Measurements from ENCODE around the gene TST.

Gene TST

DNA sequence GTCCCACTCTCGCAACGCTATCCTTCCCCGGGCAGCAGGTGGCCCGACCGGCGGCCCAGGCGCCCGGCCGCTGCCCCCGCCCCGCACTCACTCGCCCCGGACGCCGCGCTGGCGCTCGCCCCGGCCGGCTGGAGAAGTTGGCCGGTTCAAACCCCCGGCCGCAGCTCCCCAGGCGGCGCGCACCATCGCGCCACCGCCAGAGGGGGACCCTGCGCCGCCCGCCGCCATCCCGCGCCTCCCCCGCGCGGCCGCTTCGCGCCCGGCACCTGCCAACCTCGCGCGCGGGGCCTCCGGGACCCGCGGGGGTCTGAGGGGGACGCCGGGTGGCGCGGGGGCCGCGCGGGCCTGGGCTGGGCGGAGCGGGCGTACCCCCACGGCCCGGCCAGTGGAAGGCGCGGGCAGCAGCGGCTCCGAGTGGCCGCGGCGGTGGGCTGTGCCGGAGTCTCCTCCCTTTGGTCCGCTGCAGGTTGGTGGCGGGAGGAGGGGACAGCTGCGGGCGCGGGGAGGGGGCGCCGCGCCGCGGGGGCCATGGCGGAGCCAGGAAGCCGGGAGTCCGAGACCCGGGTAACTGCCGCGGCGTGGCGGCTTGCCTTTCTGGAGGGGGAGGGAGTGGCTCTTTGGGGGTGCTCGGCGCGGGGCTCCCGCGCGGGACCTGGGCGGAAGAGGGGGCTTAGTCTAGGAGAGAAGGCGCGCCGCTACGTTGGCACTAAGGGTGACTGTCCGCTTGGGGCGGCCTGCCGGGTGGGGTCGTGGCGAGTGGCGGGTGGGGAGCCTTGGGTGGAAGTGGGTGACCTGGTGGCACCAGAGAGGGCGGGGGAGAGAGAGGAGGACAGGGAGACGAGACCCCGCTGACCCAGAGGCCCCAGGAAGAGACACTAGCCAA lies at the start of gene TST, which contains the start of gene MPST:
Gene TST, minus strand, starts transcription at position 139 of the 883 bp plus-strand sequence. CDS start 715 bp downstream, outside the sequence.
Gene MPST, plus strand, starts transcription at position 434 of the 883 bp plus-strand sequence. Its CDS starts 95 bp downstream, at position 529.
- peak in 1 of 4 experiments; percentile 9 for DNase-seq

DNA sequence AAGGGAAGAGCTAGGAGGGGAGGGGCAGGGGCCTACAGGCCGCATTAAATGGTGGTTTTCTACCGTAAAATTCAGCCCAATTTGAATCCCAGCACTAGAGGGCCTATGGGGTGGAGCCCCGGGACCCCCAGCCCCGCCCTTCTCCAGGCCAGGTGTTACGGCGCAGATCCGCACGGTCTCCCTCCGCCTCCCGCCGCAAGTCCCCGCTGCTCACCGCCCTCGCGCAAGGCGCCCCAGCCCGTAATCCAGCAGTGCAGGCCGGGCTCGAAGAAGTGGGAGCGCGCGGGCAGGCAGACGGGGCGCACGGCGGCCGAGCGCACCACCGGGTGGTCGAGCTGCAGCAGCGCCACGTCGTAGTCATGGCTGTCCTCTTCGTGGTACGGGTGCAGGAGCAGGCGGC lies 49.6 kb upstream of the TST start:
- no peak for DNase-seq

DNA sequence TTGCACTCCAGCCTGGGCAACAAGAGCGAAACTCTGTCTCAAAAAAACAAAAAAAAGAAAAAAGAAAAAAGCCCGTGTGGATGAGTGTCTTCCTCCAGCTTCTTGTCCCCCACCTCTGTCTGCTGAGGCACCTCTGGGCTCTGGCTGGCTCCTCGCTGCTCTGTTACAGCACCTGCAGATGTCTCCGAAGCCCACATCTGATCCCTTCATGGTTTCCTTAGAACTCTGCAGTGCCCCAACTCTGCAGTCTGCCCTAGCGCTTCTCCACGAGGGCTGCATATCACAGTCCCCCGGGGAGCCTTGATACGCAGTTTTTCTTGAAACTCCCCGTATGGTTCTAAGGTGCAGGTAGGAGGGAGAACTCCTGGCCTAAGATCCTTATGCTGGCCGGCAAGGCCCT lies 48.2 kb upstream of the TST start:
- no peak for DNase-seq

DNA sequence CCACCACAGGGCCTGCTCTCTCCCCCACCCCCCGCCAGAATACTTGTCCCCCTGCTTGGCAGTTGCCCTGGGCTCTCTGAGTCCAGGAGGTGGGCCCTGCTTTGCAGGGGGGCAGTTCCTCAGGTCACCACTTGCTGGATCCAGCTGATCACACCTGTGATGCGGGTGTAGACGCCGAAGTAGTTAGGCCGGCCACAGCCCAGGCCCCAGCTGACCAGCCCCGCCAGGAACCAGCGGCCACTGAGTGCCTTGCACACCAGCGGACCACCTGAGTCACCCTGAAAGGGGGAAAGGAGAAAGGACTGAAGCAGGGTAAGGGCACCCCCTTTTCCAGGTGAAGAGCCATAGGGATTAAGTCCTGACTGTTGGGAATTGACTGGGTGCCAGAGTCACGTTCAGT lies 46.7 kb upstream of the TST start:
- no peak for DNase-seq

DNA sequence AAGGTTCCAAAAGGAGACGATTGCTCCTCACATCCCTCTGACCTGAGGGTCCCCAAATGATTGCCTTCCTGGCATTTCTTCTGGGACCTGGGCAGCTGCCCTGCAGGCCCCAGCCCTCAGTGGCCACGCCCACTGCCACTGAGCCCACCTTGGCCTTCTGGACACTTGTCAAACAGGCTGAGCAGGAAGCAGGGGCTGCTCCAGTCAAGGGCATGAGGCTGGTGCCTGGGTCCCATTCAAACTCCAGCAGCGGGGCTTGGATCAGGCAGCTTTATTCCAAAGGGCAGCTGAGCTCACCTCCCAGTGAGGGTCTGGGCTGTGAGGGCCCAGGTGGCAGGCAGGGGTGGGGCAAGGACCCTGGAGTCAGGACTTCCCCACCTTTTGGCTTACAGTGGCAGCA lies 45.9 kb upstream of the TST start:
- DNase-seq, result no peak

DNA sequence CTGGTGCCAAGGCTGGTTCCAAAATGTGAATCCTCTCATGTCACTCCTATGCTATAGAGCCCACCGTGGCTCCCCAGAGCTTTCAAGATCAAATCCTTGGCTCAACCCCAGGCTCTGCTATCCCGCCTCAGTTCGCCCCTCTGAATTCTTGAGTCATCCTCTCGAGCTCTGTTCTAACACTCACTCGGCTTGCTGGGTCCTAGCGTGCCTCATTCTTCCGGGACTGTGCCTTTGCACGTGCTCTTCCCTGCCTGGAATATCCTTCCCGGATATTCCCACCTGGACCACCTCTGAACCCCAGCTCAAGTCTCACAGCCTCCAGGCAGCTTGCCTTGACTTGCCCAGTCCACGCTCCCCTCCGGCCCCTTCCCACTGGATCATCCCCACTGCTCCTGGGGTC lies 45.3 kb upstream of the TST start:
- no peak for DNase-seq

DNA sequence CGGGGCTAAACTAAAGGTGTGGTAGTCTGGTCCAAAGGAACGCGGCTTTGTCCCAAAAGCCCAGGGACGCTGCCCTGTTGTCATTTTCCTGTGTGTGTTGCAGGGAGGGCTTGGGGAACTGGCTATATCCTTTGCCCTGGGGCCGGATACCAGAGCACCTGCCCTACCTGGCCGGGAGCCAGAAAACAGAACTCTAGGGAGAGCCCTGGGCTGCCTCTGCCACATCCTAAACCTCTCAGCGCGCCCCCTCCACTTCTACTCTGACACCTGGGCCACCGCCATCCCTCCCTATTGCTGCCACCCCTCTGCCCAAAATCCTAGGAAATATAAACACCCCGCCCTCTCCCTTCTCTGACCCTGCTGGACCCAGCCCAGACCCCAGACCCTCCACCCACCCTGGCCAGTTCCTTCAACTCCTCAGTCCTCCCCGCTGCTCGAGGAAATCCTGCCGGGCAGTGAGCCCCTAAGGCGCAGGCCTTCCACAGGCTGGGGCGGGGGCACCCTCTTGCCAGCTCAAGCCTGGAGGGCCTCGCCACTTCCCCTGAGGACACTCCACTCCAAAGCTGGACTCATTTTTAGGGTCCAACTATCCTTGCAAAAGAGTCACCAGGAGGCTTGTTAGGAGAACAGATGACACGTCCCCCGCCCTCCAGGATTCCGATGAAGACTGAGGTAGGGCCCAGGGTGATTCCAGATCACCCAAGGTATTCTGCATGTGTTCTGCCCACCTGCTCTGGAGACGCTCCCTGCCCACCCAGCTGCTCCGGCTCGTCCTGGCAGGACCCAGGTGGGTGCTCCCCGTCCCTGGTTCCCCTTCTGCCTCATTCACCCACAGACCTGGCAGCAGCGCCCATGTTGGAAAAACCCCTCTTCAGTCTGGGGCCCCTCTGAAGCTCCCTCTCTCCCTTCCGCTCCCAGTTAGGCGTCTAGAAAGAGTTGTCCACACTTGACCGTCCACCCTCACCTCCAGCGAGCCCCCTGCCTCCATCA lies 44.5 kb upstream of the TST start:
- no peak for DNase-seq

DNA sequence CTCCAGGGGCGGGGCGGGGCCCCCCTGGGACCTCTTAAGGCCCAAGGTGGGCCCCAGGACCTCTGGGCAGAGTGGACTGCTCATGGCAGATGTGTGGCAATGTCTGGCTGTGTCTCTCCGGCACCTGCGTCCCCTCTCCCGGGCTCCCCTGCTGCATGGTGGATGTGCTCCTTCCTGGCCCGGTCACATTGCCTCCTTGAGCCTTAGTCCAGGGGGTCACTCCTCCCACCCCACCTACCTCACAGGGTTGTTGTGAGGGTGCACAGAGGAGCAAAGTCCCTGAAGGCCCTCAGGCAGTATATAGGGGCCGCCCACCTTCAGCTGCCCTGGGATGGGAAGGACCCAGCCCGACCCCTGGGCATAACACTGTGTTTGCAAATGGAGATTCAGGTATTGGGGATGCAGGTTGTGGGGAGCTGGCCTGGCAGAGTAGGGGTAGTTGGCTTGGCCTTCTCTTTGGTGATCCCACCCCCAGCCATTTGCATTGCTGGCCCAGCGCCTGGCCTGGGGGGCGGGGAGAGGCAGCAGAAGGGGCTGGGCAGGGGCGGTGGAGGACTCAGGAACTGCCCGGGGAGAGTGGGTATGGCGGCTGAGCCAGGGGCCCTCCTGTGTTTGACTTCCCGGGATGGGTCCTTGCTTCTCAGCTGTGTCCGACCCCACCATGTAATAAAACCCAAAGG lies 43.6 kb upstream of the TST start:
- DNase-seq, result no peak

DNA sequence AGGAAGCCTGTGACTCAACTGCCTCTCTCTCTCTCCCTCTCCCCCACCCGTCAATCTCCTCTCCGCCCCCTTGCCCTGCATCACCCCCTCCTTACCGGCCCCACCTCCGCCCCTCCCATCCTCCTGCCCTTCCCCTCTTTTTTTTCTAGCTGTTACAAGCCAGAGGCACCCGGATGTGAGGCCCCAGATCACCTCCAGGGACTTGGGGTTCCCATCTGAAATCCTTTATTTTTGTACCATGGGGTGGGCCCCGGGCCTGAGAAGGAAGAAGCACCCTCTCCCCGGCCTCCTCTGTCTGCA lies 43.1 kb upstream of the TST start:
- no peak for DNase-seq

DNA sequence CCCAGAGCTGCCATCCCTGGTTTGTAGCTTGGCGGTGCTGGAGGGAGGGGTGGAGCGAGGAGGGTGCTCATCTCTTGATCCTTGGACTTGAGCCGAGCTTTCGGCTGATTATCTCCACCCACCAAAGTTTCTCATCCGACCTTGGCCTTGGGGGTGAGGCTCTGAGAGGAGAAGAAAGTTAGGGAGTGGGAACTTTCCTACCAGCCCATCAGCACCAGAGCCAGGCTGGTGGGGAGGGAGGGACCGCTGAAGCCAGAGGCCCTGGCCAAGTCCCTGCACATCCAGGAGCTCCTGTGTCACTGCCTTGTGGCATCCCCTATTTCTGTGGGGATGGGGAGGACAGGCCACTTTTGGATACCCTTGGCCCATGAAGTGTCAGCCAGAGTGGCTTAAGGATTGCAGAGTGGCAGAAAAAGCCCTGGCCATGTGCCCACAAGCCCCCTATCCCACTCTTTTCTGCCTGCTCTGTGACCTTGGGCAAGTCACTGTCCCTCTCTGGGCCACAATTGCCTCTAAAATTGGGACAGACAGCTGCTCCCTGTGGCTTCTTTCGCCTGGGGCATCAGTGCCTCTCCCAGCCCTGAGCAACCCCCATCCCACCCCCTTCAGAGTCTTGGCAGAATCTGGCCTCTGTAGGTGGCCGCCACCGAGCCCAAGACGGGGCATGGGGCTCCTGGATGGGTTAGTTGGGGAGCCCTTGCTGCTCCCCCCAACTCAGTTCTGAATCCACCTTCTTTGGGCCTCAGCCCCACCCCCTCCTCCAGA lies 42.5 kb upstream of the TST start:
- no peak for DNase-seq

DNA sequence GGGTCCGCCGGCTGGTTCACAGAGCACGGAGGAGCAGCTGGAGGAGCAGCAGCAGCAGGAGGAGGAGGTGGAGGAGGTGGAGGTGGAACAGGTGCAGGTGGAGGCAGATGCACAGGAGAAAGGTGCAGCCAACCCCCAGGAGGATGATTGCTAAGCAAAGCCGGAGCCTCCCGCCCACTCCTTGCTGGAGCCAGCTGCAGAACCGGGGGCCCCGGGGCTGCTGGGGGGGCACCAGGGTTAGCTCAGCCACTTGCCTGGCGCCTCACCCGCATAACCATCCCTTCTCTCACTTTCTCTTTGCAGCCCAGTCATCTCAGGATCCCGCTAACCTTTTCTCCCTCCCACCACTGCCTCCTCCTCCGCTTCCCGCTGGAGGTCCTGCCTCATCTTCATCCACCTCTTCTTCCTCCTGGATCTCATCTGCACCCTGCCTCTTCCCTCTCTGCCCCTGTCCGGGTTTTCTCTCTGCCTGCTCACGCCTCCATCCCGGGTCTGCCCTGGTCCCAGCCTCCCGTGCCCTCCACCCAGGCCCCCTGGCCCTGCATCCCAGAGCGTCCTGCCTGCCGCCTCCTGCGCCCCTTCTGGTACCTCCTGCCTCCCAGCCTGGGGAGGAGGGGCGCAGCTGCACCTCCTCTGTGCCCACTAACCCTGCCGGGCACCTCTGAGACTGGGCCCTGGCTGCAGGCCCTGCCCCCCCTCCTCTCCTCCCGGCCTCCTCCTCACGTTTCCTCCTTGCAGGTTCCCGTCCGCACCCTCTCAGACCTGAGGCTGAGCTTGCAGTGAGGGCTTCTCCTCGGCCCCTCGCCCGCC lies 41.8 kb upstream of the TST start:
- DNase-seq, result no peak

DNA sequence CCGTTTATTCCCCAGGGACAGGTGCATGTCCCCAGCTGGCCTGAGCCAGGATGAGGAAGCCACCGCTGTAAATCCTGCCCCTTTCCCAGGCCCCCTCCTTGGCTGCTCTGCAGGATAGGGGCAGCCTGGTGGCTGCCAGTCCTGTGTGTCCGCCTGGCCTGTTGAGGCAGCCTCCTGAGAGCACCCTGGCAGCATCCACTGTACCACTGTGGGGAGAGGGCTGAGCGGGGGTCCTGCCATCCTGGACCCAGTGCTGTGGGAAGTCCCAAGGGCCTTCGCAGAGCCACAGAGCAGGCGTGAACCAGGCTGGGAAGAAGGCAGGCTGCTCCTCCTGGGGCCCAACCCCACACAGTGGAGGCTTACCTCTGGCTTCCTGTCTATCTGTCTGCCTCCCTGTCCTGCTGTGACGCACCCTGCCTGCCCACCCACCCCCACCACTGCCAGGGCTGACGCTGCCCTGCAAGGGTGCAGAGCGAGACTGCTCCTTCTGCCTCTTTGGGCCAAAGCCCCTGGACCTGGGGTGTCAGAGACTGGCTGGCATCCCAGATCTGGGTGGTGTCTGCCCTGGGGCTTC lies 40.7 kb upstream of the TST start:
- DNase-seq, result no peak

DNA sequence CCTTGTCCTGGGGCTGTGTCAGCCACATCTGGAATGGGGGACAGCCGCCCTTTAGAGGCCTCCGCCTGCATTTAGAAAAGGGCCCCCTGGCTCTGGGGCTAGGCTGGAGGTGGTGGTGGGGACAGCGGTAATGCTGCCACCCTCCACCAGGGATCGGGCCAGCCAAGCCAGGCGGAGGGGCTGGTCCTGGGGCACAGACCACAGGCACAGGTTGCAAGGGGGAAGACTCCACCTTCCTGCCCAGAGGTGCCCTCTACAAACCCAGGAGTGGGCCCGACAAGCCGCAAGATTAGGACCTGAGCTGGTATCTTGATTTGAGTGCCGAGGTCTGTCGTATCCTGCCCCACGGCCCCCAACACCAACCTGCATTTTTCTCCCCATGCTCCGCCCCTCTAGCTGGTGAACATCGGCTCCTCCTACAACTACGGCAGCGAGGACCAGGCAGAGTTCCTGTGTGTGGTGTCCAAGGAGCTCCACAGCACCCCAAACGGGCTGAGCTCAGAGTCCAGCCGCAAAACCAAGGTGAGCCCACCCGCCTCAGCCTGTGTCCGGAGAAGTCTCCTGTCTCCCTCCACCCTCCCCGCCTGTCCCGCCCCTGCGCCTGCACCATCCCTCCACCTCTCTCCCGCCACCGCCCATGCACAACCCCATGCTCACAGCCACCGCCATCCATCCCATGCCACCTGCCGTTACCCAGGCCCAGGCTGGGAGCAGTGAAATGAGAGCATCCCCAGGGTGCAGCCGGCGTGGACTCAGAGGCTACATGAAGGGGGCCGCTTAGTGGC lies 39.9 kb upstream of the TST start:
- no peak for DNase-seq

DNA sequence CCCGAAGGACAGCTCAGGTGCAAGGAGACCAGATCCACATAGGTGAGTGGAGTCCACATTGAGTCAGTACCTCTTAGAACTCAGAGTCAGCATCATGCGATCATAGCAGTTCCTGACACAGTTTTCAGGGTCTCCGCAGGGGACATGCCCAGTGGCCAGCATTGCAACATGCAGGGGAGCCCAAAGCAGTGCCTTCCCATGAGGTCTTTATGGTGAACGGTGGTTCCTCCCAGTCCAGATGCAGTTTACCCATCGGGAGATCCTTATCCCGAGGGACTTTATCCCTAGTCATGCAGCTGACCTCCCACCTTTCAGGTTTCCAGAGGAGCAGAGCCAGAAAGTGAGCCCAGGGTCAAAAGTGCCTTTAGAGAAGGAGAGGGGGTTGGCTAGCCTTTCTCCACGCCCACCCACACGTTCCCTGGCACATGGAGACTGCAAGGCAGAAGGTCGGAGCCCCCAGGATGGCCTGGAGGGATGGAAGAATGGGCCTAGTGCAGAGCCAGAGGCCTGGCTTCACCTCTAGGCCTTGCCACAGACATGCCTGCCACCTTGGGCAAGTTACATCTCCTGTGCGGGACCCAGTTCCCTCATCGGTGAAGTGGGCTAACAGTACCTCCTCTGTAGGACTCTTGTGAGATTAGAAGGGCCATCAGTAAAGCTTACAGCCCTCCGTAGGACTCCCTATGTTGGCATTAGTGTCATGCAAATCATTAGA lies 38.7 kb upstream of the TST start:
- no peak for DNase-seq

DNA sequence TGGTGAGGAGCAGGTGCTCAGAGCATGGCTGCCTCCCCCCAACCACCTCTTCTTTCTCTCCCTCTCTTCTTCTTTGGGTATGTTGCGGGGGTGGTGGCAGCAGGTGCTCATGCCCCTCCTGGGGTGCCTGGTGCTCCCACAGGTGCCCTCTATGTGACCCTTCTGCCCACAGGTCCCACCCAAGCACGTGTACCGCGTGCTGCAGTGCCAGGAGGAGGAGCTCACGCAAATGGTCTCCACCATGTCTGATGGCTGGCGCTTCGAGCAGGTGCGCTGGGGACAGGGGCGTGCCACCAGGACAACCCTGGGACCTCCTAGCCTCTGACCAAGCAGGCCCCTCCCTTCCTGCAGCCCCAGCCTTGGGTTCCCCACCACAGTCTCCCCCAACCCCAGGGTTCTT lies 38.0 kb upstream of the TST start:
- DNase-seq, result no peak

DNA sequence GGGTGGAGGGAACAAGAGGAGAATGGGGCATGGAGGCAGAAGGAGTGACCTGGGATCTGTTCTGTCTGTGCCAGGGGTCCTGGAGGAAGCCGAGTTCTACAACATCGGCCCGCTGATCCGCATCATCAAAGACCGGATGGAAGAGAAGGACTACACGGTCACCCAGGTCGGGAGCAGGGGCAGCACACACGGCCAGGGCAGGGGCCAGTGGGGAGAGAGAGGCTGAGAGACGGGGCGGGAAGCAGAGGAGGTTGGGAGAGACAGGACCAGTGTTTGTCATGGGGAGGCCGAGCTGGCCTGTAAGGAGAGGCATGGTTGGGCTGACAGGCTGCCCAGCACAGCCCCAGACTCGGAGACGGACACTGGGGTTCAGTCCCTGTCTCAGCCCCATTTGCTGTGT lies 37.0 kb upstream of the TST start:
- no peak for DNase-seq

DNA sequence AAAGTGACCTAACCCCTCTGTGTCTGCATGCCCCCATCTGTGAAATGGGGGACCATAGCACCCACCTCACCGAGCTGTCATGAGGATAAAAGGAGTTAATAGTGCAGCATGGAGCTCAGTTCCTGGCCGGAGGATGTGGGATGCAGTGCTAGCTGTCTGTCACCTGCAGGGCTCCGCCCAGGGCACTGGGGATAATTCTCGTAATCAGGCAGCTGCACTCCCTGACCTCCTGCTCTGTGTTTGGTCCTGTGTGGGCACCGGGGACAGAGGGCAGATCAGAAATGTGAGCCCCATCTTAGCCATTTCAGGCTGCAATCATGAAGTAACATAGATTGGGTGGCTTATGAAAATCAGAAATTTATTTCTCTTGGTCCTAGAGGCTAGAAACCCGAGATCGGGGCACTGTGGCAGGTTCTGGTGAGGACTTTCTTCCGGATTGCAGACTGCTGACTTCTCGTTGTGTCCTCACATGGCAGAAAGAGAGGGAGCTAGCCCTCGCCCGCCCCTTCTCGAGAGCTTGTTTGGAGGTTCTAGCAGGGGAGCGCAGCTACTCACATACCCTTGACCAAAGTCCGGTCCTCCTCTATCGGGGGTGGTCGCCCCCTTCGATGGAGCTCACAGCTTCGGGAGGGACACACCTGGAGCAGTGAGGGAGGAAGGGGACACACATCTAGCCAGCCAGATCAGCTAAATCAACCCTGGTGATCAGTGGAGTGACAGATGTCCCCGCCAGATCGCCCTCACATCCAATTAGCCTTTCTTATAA lies 35.5 kb upstream of the TST start:
- DNase-seq, result no peak

DNA sequence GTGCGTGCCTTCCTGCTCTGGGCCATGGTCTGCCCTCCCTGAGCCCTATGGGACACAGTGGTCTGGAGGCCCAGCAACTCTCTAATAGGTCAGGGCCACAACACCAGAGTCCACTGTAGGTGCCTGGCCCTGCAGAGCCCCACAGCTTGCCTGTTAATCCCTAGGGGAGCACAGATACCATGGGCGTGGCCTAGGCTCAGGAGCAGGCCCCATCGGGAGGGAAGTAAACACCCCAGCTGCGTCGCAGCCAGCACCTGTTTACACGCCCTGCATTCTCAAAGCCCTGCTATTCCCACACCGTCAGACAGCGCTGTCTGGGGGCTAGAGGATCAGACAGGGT lies 34.8 kb upstream of the TST start:
- DNase-seq, result no peak

Measured in activated naive CD4-positive, alpha-beta T cell (primary cell).